ENCODE data around the gene PCTP. TPM values are rescaled to one million over a fixed set of nuclear protein-coding genes. Genes with fewer than 3 reads are reported as not detected.

Gene PCTP
- total and polyA plus RNA-seq, 2 experiments from 2014 or later: 23.4 to 28.5 TPM

- no peak for TF ChIP-seq CTCF (IDR thresholded peaks at IDR 0.05; ENCODE audit: low read depth, low read length)
- no peaks in the 10 kb centered on the region for H3K27me3 ChIP-seq
- no peaks in the 10 kb centered on the region for H3K9me3 ChIP-seq (ENCODE audit: low read depth)
- no peak overlapping the region for H3K4me3 ChIP-seq
- DNase-seq (ENCODE audit: low read depth in 1 of 2, low spot score in 1 of 2): peak; percentile 32 to 71
- H3K4me1 ChIP-seq (ENCODE audit: low read depth): peaks cover 38% of the 10 kb centered on the region
- peak overlapping the region; percentile 44 for H3K27ac ChIP-seq
- no peaks in the 10 kb centered on the region for H3K36me3 ChIP-seq
These were observed 19.1 kb upstream of the PCTP start for GRCh38 chr17:55731586-55732250.

GRCh38 chr17:55734128-55734781 is 16.6 kb upstream of the PCTP start:
- H3K4me1 ChIP-seq (ENCODE audit: low read depth): peaks cover 38% of the 10 kb centered on the region
- no peak overlapping the region for H3K27ac ChIP-seq
- DNase-seq (ENCODE audit: low read depth in 1 of 2, low spot score in 1 of 2): peak; percentile 24 to 45
- H3K9me3 ChIP-seq (ENCODE audit: low read depth): no peaks in the 10 kb centered on the region
- TF ChIP-seq CTCF (IDR thresholded peaks at IDR 0.05; ENCODE audit: low read depth, low read length): no peak
- H3K36me3 ChIP-seq: no peaks in the 10 kb centered on the region
- H3K4me3 ChIP-seq: no peak overlapping the region
- H3K27me3 ChIP-seq: no peaks in the 10 kb centered on the region

DNA sequence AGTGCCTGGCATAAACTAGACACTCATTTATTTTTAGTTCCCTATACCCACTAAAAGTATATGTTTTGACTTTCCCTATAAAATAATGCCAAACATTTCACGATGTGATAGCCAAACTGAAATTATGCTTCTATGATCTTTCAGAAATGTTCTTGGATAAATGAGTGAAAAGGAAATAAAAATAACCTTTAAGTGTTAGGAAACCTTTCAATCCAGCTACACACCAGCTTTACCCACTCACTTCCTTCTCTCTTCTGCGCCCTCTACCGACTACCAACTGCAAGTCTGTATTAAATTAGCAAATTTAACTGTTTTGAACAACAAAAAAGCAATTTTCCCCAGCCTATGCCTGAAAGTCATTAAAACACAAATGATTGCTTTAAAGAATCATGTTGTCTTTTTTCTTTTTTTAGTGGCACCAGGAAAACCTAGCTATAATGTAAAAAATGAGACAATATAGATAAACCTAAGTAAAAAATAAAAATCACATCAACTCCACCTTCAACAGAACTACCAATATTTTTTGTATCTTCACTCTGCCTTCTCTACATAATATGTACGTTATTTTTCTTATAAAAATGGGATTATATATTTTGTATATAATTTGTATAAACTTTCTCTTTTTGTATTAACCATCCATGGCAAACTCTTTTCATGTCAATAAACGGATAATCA is 15.0 kb upstream of the PCTP start:
- TF ChIP-seq CTCF (IDR thresholded peaks at IDR 0.05; ENCODE audit: low read depth, low read length): peak; percentile 82
- H3K9me3 ChIP-seq (ENCODE audit: low read depth): no peaks in the 10 kb centered on the region
- H3K27ac ChIP-seq: no peak overlapping the region
- H3K27me3 ChIP-seq: no peaks in the 10 kb centered on the region
- no peak overlapping the region for H3K4me3 ChIP-seq
- DNase-seq (ENCODE audit: low read depth in 1 of 2, low spot score in 1 of 2): peak; percentile 66 to 75
- H3K36me3 ChIP-seq: no peaks in the 10 kb centered on the region
- peaks cover 31% of the 10 kb centered on the region for H3K4me1 ChIP-seq (ENCODE audit: low read depth)

GRCh38 chr17:55737976-55738501 is 12.8 kb upstream of the PCTP start:
- Histone ChIP-seq H3K4me3 (no peak overlapping the region), H3K4me1 (ENCODE audit: low read depth) (peaks cover 15% of the 10 kb centered on the region), H3K27ac (no peak overlapping the region), H3K9me3 (ENCODE audit: low read depth) (no peaks in the 10 kb centered on the region), H3K36me3 (no peaks in the 10 kb centered on the region), H3K27me3 (no peaks in the 10 kb centered on the region)
- DNase-seq (ENCODE audit: low read depth in 1 of 2, low spot score in 1 of 2): no peak
- TF ChIP-seq CTCF (IDR thresholded peaks at IDR 0.05; ENCODE audit: low read depth, low read length): no peak

DNA sequence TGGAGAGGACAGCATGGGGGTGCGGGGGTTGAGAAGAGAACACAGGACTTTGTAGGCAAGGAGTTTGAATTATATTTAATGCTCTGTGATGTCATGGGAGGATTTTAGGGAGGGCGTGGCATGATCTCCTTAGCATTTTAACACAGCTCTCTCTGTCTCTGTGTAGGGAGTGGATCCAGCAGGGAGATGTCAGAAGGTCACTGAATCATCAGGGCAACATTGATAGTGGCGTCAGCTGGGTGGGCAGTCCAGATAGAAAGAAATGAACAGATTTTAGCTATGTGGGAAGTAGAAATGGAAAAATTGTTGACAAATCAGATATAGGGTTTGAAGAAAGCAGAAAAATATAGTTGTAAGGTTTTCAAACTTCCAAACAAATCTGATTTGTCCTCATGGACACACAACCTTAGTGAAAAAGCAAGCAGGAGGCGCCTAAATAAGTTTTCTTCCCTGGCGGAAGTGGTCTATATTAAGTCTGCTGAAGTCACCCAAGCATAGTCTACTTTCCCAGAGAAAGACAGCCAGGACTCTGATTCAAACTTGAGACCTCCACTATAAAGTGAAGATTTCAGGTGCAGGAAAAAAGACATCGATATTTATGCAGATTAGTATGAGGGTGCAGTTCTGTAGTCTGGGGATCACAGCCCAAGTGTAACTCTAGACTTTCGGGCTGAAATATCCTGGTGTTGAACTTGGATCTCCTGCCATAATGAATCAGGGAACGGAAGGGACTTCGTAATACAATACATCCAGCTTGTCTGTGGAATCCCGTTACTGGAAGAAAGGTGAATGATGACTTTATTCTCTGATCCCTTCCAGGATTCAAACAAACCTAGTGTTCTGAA is 10.1 kb upstream of the PCTP start:
- Histone ChIP-seq H3K4me3 (no peak overlapping the region), H3K9me3 (ENCODE audit: low read depth) (no peaks in the 10 kb centered on the region), H3K27me3 (no peaks in the 10 kb centered on the region), H3K36me3 (no peaks in the 10 kb centered on the region), H3K27ac (no peak overlapping the region), H3K4me1 (ENCODE audit: low read depth) (no peaks in the 10 kb centered on the region)
- no peak for DNase-seq (ENCODE audit: low read depth in 1 of 2, low spot score in 1 of 2)
- TF ChIP-seq CTCF (IDR thresholded peaks at IDR 0.05; ENCODE audit: low read depth, low read length): no peak
